Endothelial cell of hepatic sinusoid (primary cell): ENCODE measurements around the gene STK33.
"Not testable (repeated sequence)": the region's sequence is repeated elsewhere in the genome, so short reads cannot be mapped to it uniquely, and the experiment has no call there.

ENCODE experiments used
- in situ Hi-C: cut with HindIII; loops from 2 replicates; pipeline ENCODE4 v1.10.0; 2017; ENCODE audit warnings: low sequenced_read_pairs

STK33 gene

GRCh38 chr11:8545698-8546366 lies 48.2 kb downstream of the STK33 start:
- in situ Hi-C loops: no loop called here

- in situ Hi-C loops: no loop called here
Observed at GRCh38 chr11:8544807-8545206, 49.2 kb downstream of the STK33 start.

- in situ Hi-C loops: no loop called here
Observed at GRCh38 chr11:8543278-8543677, 50.8 kb downstream of the STK33 start.

- in situ Hi-C loops: no loop called here
Observed at GRCh38 chr11:8541448-8541847, 52.6 kb downstream of the STK33 start.

- in situ Hi-C loops: no loop called here
Observed at GRCh38 chr11:8533332-8533731, 60.7 kb downstream of the STK33 start.

- in situ Hi-C loops: no loop called here
Observed at GRCh38 chr11:8532475-8532874, 61.6 kb downstream of the STK33 start.

GRCh38 chr11:8531982-8532381 lies 62.0 kb downstream of the STK33 start:
- in situ Hi-C loops: no loop called here

GRCh38 chr11:8531312-8531711 lies 62.7 kb downstream of the STK33 start:
- in situ Hi-C loops: no loop called here

GRCh38 chr11:8527939-8528338 lies 66.1 kb downstream of the STK33 start:
- in situ Hi-C loops: no loop called here

- in situ Hi-C loops: no loop called here
Observed at GRCh38 chr11:8523396-8523795, 70.6 kb downstream of the STK33 start.

- in situ Hi-C loops: no loop called here
Observed at GRCh38 chr11:8512547-8512946, 81.5 kb downstream of the STK33 start.

- in situ Hi-C loops: no loop called here
Observed at GRCh38 chr11:8503910-8504364, 90.1 kb downstream of the STK33 start.

- in situ Hi-C loops: no loop called here
Observed at GRCh38 chr11:8501836-8502235, 92.2 kb downstream of the STK33 start.

GRCh38 chr11:8488395-8488794 lies 105.6 kb downstream of the STK33 start:
- in situ Hi-C loops: no loop called here

GRCh38 chr11:8487261-8487660 lies 106.8 kb downstream of the STK33 start:
- in situ Hi-C loops: no loop called here

- in situ Hi-C loops: no loop called here
Observed at GRCh38 chr11:8484251-8484650, 109.8 kb downstream of the STK33 start.

GRCh38 chr11:8480858-8481257 lies 113.2 kb downstream of the STK33 start:
- in situ Hi-C loops: no loop called here

GRCh38 chr11:8477680-8478079 lies 116.3 kb downstream of the STK33 start:
- in situ Hi-C loops: no loop called here

- in situ Hi-C loops: no loop called here
Observed at GRCh38 chr11:8477151-8477550, 116.9 kb downstream of the STK33 start.

GRCh38 chr11:8467806-8468205 lies 126.2 kb downstream of the STK33 start:
- in situ Hi-C loops: not testable (repeated sequence)

- in situ Hi-C loops: not testable (repeated sequence)
Observed at GRCh38 chr11:8467356-8467755, 126.7 kb downstream of the STK33 start.

GRCh38 chr11:8466884-8467283 lies 127.1 kb downstream of the STK33 start:
- in situ Hi-C loops: not testable (repeated sequence)
